ENCODE results near the gene TPH2.

TPH2 gene

DNA sequence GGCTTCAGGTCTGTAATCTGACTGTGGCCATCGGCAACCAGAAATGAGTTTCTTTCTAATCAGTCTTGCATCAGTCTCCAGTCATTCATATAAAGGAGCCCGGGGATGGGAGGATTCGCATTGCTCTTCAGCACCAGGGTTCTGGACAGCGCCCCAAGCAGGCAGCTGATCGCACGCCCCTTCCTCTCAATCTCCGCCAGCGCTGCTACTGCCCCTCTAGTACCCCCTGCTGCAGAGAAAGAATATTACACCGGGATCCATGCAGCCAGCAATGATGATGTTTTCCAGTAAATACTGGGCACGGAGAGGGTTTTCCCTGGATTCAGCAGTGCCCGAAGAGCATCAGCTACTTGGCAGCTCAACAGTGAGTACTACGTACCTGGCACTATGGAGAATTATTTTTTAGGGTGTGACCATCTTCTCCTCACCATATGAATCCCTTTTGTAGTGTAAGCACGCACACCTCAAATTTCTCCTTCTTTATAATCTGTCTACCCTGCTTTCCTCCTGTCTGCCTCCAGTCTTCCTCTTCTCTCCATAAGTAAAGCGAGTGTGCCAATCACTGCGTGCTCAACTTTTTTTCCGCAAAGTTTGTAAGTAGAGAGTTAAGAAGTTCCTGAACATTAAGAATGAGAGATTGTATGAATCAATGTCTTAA lies at the start of gene TPH2:
Gene TPH2, plus strand, starts transcription at position 118 of the 658 bp plus-strand sequence. Its CDS starts 142 bp downstream, at position 260.
- no peak for DNase-seq (ENCODE audit: low spot score)

GRCh38 chr12:71890475-71890874 lies 48.2 kb upstream of the TPH2 start:
- DNase-seq (ENCODE audit: low spot score): no peak

DNA sequence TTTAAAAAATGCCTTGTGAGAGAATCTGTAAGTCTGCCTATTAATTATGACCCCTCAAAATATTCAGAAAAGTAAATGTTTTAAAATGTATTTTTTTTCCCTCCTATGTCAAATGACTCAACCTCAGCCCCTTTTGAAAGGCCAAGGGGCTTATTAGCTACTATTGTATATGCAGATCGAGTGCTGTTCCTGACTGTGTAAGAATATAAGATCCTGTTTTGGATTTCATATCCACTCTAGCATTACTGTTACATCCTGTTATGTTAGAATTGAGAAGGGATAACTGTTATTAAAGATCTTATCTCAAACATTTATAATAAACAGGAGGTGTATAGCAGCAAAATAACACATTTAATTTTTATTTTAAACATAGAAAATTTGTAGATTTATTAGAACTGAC lies 46.6 kb upstream of the TPH2 start:
- no peak for DNase-seq (ENCODE audit: low spot score)

GRCh38 chr12:71896205-71896882 lies 42.3 kb upstream of the TPH2 start:
- no peak for DNase-seq (ENCODE audit: low spot score)

- no peak for DNase-seq (ENCODE audit: low spot score)
These were observed 38.6 kb upstream of the TPH2 start for GRCh38 chr12:71900091-71900490.

DNA sequence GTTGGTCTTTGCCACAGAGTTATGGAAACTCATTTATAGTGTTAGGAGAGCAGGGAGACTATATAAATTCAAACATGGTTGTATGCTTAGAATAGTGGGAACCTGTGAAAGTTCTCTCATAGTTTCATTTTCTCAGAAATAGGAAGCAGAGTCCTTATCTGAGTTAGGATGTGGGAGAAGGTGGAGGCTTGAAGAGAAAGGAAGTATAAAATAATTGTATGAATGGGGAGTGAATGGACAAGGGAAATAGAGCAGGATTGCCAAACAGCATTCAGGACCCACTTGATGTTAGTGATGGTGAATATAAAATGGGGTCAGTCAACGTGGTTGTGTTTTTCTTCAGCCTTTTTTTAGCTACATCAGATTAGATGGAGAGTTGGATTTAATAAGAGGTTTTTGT lies 34.0 kb upstream of the TPH2 start:
- DNase-seq (ENCODE audit: low spot score): no peak

DNA sequence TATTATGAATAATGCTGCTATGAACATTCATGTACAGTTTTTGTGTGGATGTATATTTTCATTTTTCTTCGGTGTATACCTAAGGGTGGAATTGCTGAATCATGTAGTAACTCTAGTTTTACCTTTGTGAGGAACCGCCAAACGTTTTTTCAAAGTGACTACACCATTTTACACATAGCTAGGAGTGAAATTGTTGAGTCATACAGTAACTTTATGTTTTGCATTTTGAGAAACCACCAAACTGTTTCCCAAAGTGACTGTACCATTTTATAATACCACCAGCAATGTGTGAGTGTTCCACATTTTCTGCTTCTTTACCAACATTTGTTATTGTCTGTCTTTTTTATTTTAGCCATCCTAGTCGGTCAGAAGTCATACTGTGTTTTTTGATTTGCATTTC lies 3.1 kb upstream of the TPH2 start:
- DNase-seq (ENCODE audit: low spot score): no peak

DNA sequence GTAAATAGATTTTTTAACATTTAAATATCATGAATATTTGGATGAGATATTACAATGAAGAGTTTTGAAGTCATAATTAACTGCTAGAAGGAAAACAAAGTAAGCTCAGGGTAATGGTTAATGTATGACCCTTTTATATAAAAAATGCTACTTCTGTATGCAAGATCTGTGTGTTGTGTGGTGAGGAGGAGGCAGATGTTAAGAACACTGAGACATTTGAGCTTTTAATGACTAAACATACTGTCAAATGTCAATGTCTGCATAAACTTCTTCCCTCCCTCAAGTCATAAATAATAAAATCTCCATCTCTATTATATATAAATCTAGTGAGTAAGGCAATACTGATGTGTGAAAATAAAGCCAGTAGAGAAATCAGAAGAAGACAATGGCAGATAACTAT lies 1.4 kb downstream of the TPH2 start:
- DNase-seq (ENCODE audit: low spot score): no peak

DNA sequence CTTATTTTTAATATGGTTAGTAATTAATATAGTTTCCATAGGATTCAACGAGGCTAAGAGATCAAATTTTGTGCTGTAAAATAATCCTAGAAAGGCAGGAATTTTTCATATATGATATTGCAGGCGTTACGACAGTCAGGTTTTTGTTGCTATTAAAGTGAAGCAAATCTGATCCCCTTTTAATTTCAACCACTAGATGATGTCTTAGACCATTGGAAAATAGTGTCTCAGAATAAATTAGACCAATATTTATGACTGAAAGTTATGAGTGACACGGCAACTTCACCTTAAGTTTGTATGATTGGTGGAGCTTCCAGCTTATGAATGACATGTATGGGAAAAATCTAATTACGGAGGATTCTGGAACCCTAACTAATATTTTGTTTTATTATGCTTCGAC lies 2.5 kb downstream of the TPH2 start:
- no peak for DNase-seq (ENCODE audit: low spot score)

GRCh38 chr12:71942259-71942658 lies 3.6 kb downstream of the TPH2 start:
- no peak for DNase-seq (ENCODE audit: low spot score)

DNA sequence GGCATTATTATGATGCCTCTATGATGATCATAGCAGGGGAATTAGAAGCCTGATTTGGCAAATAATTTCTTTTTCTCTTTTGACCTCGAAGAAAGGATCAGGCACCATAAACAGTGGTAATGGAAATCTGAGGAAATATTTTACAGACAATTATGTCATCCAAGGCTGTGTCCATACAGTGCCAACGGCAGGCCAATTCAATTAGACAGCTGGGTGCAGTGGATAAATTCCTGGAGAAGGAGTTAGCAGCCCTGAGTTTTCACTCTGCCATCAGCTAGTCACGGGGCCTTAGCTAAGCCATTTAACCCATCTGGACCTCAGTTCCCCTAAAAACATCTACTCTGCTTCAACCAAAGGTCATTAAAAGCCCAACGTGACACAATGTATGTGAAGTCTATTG lies 4.1 kb downstream of the TPH2 start:
- DNase-seq (ENCODE audit: low spot score): no peak

- DNase-seq (ENCODE audit: low spot score): no peak
These were observed 6.5 kb downstream of the TPH2 start for GRCh38 chr12:71945121-71945520.

DNA sequence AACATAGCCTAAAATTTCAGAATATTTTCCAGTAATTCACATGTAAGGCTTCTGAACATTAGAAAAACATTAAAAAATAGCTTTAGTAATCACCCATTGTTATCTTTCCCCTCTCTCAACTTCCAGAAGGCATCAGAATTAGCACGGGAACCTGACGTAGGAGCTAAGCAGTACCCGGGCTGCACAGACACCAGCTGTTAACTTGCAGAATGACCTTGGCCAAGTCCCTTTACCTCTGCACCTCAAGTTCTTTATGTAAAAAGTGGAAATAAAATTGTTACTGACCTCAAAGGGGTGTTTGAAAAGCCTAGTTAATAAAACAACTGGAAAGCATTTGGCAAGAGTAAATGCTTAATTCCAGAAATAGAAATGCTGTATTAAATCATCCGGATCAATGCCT lies 7.2 kb downstream of the TPH2 start:
- DNase-seq (ENCODE audit: low spot score): no peak

GRCh38 chr12:71947645-71948105 lies 9.0 kb downstream of the TPH2 start:
- DNase-seq (ENCODE audit: low spot score): no peak

DNA sequence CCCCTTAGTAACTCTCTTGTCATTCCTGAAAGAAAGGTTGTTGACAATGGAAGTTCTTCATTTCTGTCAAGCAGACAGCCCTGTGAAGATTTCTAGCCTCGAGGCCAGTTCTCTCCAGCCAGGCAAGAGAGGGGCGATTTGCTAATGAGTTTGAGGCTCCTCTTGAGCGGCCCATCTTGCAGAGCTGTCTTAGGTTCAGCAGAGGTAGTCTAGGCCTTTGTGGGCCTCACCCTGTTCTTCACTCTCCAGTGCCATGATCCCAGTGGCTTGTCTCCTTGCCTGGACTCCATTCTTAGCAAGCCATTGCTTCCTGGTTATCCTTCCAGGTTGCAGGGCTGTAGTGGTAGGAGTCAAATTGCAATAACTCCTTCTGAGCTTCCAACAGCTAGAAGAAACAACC lies 9.7 kb downstream of the TPH2 start:
- no peak for DNase-seq (ENCODE audit: low spot score)

- DNase-seq (ENCODE audit: low spot score): no peak
These were observed 11.0 kb downstream of the TPH2 start for GRCh38 chr12:71949646-71950045.

DNA sequence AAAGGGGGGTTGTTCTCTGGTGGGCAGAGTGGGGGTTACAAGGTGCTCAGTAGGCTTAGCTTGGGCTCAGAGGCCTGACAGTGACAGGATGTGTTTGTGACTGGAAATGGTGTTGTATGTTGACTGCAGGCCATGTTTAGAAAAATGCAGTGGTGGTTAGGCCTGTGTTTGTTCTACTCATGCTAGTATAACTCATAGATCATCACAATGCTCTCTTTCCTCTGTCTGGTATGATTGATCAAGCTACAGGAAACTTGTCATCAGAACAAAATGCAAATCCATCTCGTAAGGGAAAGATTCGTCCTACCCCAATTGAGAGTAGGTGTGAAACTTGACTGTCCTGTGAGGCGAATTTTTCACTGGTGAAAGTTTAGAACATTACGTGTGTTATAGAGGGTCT lies 11.8 kb downstream of the TPH2 start:
- DNase-seq (ENCODE audit: low spot score): no peak

DNA sequence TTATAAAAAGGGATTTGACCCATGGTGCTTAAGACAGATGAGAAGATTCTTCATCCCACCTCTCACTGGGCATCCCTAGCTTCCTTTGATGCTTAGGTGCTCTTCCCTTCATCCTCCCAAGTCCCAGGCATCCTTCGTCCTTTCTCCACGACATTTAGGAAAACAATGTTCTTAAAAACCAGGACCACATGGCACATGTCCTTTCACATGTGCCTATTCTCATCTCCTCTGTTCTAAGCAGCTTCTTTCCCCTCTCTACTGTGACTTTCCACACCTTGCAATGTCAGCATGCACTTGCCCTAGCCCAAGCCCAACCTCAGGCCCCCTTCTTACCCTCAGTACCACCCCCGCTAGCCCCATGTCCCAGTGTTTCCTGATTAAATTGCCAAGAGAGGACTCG lies 12.2 kb downstream of the TPH2 start:
- no peak for DNase-seq (ENCODE audit: low spot score)

DNA sequence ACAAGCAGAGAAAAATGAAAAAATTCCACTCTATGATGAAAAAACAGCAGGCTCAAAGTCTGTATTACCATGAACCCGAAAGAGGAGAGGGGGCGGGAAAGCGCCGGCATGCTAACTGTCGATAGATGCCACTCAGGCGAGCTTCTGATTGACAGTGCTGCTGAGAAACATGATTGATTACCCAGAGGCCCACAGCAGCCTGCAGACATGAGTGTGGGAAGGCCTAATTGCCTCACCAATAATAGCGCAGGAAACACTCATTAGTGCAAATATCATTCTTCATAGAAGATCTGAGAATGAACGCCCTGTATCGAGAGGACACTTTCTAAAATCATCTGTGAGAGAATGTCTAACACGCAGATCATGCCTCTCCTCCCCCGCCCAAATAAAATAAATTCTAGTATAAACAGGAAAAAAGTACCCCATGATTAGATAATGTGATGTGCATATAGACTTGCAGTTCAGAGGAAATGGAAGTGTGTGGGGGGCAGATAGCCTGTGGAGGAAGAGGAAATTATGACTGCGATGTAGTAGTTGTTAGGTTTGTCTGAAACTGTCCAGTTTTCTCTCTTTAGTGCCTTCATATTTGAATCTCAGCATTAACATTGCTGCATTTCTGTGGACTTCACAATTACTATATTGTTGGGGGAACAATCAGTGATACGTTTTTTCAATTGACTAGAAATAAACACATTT lies 15.6 kb downstream of the TPH2 start:
- DNase-seq (ENCODE audit: low spot score): no peak

GRCh38 chr12:71954861-71955260 lies 16.2 kb downstream of the TPH2 start:
- no peak for DNase-seq (ENCODE audit: low spot score)

- DNase-seq (ENCODE audit: low spot score): no peak
These were observed 17.3 kb downstream of the TPH2 start for GRCh38 chr12:71955970-71956369.

DNA sequence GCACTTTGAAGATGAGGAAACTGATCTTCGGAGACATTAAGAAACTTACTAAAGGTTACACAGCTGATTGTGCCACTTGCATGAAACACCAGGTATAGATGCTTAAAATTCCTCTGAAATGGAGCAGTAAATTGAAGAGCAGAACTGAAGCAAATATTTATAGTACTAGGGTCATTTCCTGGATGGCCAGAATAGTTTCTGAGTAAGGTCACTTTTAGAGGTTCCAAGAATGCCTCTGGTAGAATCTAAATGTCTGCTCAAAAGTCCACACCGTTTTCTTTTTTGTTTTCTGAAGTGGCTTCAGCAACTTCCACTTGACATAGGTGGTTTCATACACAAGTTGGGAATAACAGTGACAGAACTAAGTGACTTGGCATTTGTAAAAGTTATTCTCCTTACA lies 19.4 kb downstream of the TPH2 start:
- no peak for DNase-seq (ENCODE audit: low spot score)

- no peak for DNase-seq (ENCODE audit: low spot score)
These were observed 19.8 kb downstream of the TPH2 start for GRCh38 chr12:71958457-71958856.
